BLaER1 treated with 17β-estradiol and CSF1 and Interleukin-3, amounts not matched to agents 10 nM and 100 nM (cell line): Measurements from ENCODE around the gene LRRC55.

Experiments used
- H3K27ac ChIP-seq, 11 experiments: shearing (Covaris generic); formaldehyde crosslinking; 2 replicates each; pipeline ENCODE4 v1.8.1; 2022
- H3K27me3 ChIP-seq, 11 experiments: shearing (Covaris generic); formaldehyde crosslinking; 2 replicates each; pipeline ENCODE4 v1.8.1; 2022
- H3K36me3 ChIP-seq, 11 experiments: shearing (Covaris generic); formaldehyde crosslinking; 2 replicates each; pipeline ENCODE4 v1.8.1; 2022
- H3K4me1 ChIP-seq, 10 experiments: shearing (Covaris generic); formaldehyde crosslinking; 2 replicates each; pipeline ENCODE4 v1.8.1; 2022
- H3K4me2 ChIP-seq, 11 experiments: shearing (Covaris generic); formaldehyde crosslinking; 2 replicates each; pipeline ENCODE4 v1.8.1; 2022
- H3K4me3 ChIP-seq, 10 experiments: shearing (Covaris generic); formaldehyde crosslinking; 2 replicates each; pipeline ENCODE4 v1.8.1; 2022
- H3K9ac ChIP-seq, 11 experiments: shearing (Covaris generic); formaldehyde crosslinking; 2 replicates each; pipeline ENCODE4 v1.8.1; 2022
- H3K9me3 ChIP-seq, 11 experiments: shearing (Covaris generic); formaldehyde crosslinking; replicated peaks in 1 of 11; 2 replicates each; pipeline ENCODE4 v1.8.1; 2022
- H4K20me1 ChIP-seq, 11 experiments: shearing (Covaris generic); formaldehyde crosslinking; 2 replicates each; pipeline ENCODE4 v1.8.1; 2022
- Cebpa-rat ChIP-seq, 11 experiments: shearing (Covaris generic); IDR thresholded peaks; 2 replicates each; pipeline ENCODE4 v1.8.1; 2022

The LRRC55 gene

GRCh38 chr11:57182896-57183295 lies 1.1 kb downstream of the LRRC55 start:
- TF ChIP-seq Cebpa-rat (IDR thresholded peaks at IDR 0.05) = no peak
- Histone ChIP-seq H3K9ac (no peak overlapping the region), H3K27me3 (peaks cover 0 to 65% (median 0%) of the 10 kb centered on the region in 11 experiments; a peak in 7 of 22 replicates), H3K36me3 (no peaks in the 10 kb centered on the region), H3K4me3 (no peak overlapping the region), H3K9me3 (peaks cover 0 to 5% (median 0%) of the 10 kb centered on the region in 11 experiments; a peak in 2 of 22 replicates), H3K27ac (no peak overlapping the region), H3K4me2 (no peak overlapping the region), H4K20me1 (no peaks in the 10 kb centered on the region; a peak in 1 of 22 replicates), H3K4me1 (peaks cover 0 to 18% (median 7%) of the 10 kb centered on the region in 10 experiments; a peak in 16 of 20 replicates)

GRCh38 chr11:57190548-57190947 lies 8.8 kb downstream of the LRRC55 start:
- no peak overlapping the region for H3K4me2 ChIP-seq

GRCh38 chr11:57191311-57192219 lies 9.8 kb downstream of the LRRC55 start:
- H3K4me2 ChIP-seq = peak overlapping the region in 5 of 11 experiments; percentile 4 to 40 (median 10); a peak in 4 of 22 replicates
- H3K4me3 ChIP-seq = no peak overlapping the region
- no peaks in the 10 kb centered on the region for H4K20me1 ChIP-seq
- peaks cover 0 to 18% (median 0%) of the 10 kb centered on the region in 11 experiments; a peak in 2 of 22 replicates for H3K27me3 ChIP-seq
- no peak overlapping the region for H3K9ac ChIP-seq
- no peaks in the 10 kb centered on the region for H3K36me3 ChIP-seq
- H3K9me3 ChIP-seq = peaks cover 0 to 18% (median 0%) of the 10 kb centered on the region in 11 experiments; a peak in 6 of 22 replicates
- TF ChIP-seq Cebpa-rat (IDR thresholded peaks at IDR 0.05) = no peak
- H3K4me1 ChIP-seq = peaks cover 0 to 19% (median 4%) of the 10 kb centered on the region in 10 experiments; a peak in 16 of 20 replicates
- no peak overlapping the region for H3K27ac ChIP-seq

More at GRCh38 chr11:57190548-57190947, 8.8 kb downstream of the LRRC55 start:
- no peaks in the 10 kb centered on the region for H4K20me1 ChIP-seq
- TF ChIP-seq Cebpa-rat (IDR thresholded peaks at IDR 0.05) = no peak
- H3K27me3 ChIP-seq = peaks cover 0 to 23% (median 0%) of the 10 kb centered on the region in 11 experiments; a peak in 3 of 22 replicates
- peaks cover 5 to 21% (median 9%) of the 10 kb centered on the region in 10 experiments; a peak in 18 of 20 replicates for H3K4me1 ChIP-seq
- no peak overlapping the region for H3K27ac ChIP-seq
- H3K9ac ChIP-seq = no peak overlapping the region
- peaks cover 0 to 18% (median 0%) of the 10 kb centered on the region in 11 experiments; a peak in 6 of 22 replicates for H3K9me3 ChIP-seq
- H3K36me3 ChIP-seq = no peaks in the 10 kb centered on the region
- H3K4me3 ChIP-seq = no peak overlapping the region

- no peak overlapping the region for H3K4me3 ChIP-seq
- H3K4me1 ChIP-seq = peaks cover 0 to 19% (median under 1%) of the 10 kb centered on the region in 10 experiments; a peak in 4 of 20 replicates
- H3K4me2 ChIP-seq = peak overlapping the region in 5 of 11 experiments; percentile 4 to 40 (median 10); a peak in 5 of 22 replicates
- H3K36me3 ChIP-seq = no peaks in the 10 kb centered on the region
- H3K27me3 ChIP-seq = peaks cover 0 to 11% (median 0%) of the 10 kb centered on the region in 11 experiments; a peak in 2 of 22 replicates
- H3K27ac ChIP-seq = no peak overlapping the region
- no peak for TF ChIP-seq Cebpa-rat (IDR thresholded peaks at IDR 0.05)
- H3K9me3 ChIP-seq = peaks cover 0 to 16% (median 0%) of the 10 kb centered on the region in 11 experiments; a peak in 6 of 22 replicates
- no peaks in the 10 kb centered on the region for H4K20me1 ChIP-seq
- H3K9ac ChIP-seq = no peak overlapping the region
These were observed 10.6 kb downstream of the LRRC55 start for GRCh38 chr11:57192316-57192715.

- Histone ChIP-seq H3K4me3 (no peak overlapping the region), H3K36me3 (no peaks in the 10 kb centered on the region), H3K27me3 (peaks cover 0 to 11% (median 0%) of the 10 kb centered on the region in 11 experiments; a peak in 2 of 22 replicates), H3K9ac (no peak overlapping the region), H4K20me1 (no peaks in the 10 kb centered on the region), H3K27ac (no peak overlapping the region), H3K4me2 (no peak overlapping the region), H3K4me1 (peaks cover 0 to 18% (median 0%) of the 10 kb centered on the region in 10 experiments; a peak in 4 of 20 replicates), H3K9me3 (peaks cover 0 to 14% (median 0%) of the 10 kb centered on the region in 11 experiments; a peak in 6 of 22 replicates)
- no peak for TF ChIP-seq Cebpa-rat (IDR thresholded peaks at IDR 0.05)
These were observed 14.8 kb downstream of the LRRC55 start for GRCh38 chr11:57196596-57196995.

- no peak overlapping the region for H3K27ac ChIP-seq
- H3K4me1 ChIP-seq = peaks cover 0 to 6% (median 0%) of the 10 kb centered on the region in 10 experiments; a peak in 2 of 20 replicates
- no peaks in the 10 kb centered on the region for H3K36me3 ChIP-seq
- no peak overlapping the region for H3K9ac ChIP-seq
- H3K9me3 ChIP-seq = peaks cover 0 to 14% (median 0%) of the 10 kb centered on the region in 11 experiments; a peak in 6 of 22 replicates
- H4K20me1 ChIP-seq = no peaks in the 10 kb centered on the region
- H3K27me3 ChIP-seq = peaks cover 0 to 16% (median 0%) of the 10 kb centered on the region in 11 experiments; a peak in 2 of 22 replicates
- no peak for TF ChIP-seq Cebpa-rat (IDR thresholded peaks at IDR 0.05)
- H3K4me2 ChIP-seq = no peak overlapping the region
- no peak overlapping the region for H3K4me3 ChIP-seq
These were observed 16.0 kb downstream of the LRRC55 start for GRCh38 chr11:57197762-57198161.

GRCh38 chr11:57199330-57199729 lies 17.6 kb downstream of the LRRC55 start:
- H3K9me3 ChIP-seq = no peaks in the 10 kb centered on the region

GRCh38 chr11:57200917-57201316 lies 19.2 kb downstream of the LRRC55 start:
- Histone ChIP-seq H3K4me2 (no peak overlapping the region; a peak in 1 of 22 replicates), H4K20me1 (no peaks in the 10 kb centered on the region), H3K4me1 (no peaks in the 10 kb centered on the region), H3K36me3 (no peaks in the 10 kb centered on the region), H3K9ac (no peak overlapping the region), H3K9me3 (no peaks in the 10 kb centered on the region), H3K27ac (no peak overlapping the region), H3K4me3 (no peak overlapping the region), H3K27me3 (peaks cover 0 to 22% (median 0%) of the 10 kb centered on the region in 11 experiments; a peak in 2 of 22 replicates)
- TF ChIP-seq Cebpa-rat (IDR thresholded peaks at IDR 0.05) = no peak

More at GRCh38 chr11:57199330-57199729, 17.6 kb downstream of the LRRC55 start:
- peaks cover 0 to 18% (median 0%) of the 10 kb centered on the region in 11 experiments; a peak in 2 of 22 replicates for H3K27me3 ChIP-seq
- no peak overlapping the region for H3K27ac ChIP-seq
- TF ChIP-seq Cebpa-rat (IDR thresholded peaks at IDR 0.05) = peak in 1 of 11 experiments; percentile 23; a peak in 1 of 22 replicates
- H3K9ac ChIP-seq = no peak overlapping the region
- no peaks in the 10 kb centered on the region for H3K36me3 ChIP-seq
- no peaks in the 10 kb centered on the region for H4K20me1 ChIP-seq
- no peak overlapping the region for H3K4me2 ChIP-seq
- no peaks in the 10 kb centered on the region for H3K4me1 ChIP-seq
- no peak overlapping the region for H3K4me3 ChIP-seq

GRCh38 chr11:57202281-57202680 lies 20.5 kb downstream of the LRRC55 start:
- H3K9me3 ChIP-seq = no peaks in the 10 kb centered on the region
- H3K4me2 ChIP-seq = no peak overlapping the region
- no peak for TF ChIP-seq Cebpa-rat (IDR thresholded peaks at IDR 0.05)
- H3K9ac ChIP-seq = no peak overlapping the region
- no peak overlapping the region for H3K27ac ChIP-seq
- no peaks in the 10 kb centered on the region for H3K4me1 ChIP-seq
- H3K27me3 ChIP-seq = peaks cover 0 to 22% (median 0%) of the 10 kb centered on the region in 11 experiments; a peak in 2 of 22 replicates
- no peaks in the 10 kb centered on the region for H3K36me3 ChIP-seq
- H3K4me3 ChIP-seq = no peak overlapping the region
- no peaks in the 10 kb centered on the region for H4K20me1 ChIP-seq
